Keratinocyte (primary cell): ENCODE data around the gene BRI3BP.

Experiments
- CTCF ChIP-seq, 3 experiments: IDR thresholded peaks in 1 of 3; conservative IDR thresholded peaks in 1 of 3; optimal IDR thresholded peaks in 1 of 3; 2 replicates in 2 of 3; 3 replicates in 1 of 3; pipeline versions ENCODE3 to v1.5.1; 2011; ENCODE audit warnings: low read length in 3 of 3, mild to moderate bottlenecking in 3 of 3, moderate library complexity in 2 of 3, control low read depth in 1 of 3, inconsistent platforms in 1 of 3; ENCODE audit not compliant: insufficient read depth in 2 of 3; ENCODE audit errors: extremely low read depth in 1 of 3
- EZH2 ChIP-seq: IDR thresholded peaks from one replicate; pipeline ENCODE4 v1.6.1; 2012; ENCODE audit warnings: inconsistent platforms, mild to moderate bottlenecking, low read length, moderate library complexity

DNA sequence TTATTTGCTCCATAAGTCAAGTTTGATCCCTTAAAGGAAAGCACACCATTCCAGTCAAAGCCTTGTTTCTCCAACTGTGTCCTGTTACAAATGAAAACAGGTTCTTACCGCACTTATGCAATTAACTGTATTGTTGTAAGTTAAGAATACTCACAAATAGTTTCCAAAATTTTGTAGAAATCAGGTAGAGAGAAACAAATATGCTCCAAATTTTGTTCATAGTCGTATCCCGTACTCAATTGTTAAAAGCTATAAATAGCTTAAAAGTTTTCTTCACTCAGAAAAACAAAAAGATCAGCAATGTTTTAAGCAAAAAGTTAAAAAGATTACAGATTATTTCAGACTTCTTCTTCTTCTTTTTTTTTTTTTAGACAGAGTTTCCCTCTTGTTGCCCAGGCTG, 67.8 kb downstream of the BRI3BP start:
- TF ChIP-seq CTCF (optimal IDR thresholded peaks at IDR 0.05 in 1 of 3, IDR thresholded peaks at IDR 0.05 in 1 of 3, conservative IDR thresholded peaks at IDR 0.05 in 1 of 3; ENCODE audit: extremely low read depth in 1 of 3, insufficient read depth in 2 of 3, low read length in 3 of 3), result no peak
- no peak for TF ChIP-seq EZH2
